Lower leg skin (tissue), 4 donors: ENCODE measurements around the gene ZNF106. TPM values are rescaled to one million over a fixed set of nuclear protein-coding genes. Genes with fewer than 3 reads are reported as not detected.

Experiments
- DNase-seq, 2 donors: peaks; one replicate each; pipeline ENCODE4 v3.0.0-alpha.2; 2019; ENCODE audit warnings: low spot score in 2 of 2
- H3K4me3 ChIP-seq: fragments of 200-600 bp; sonication (generic); 2 replicates; pipeline ENCODE4 v1.5.1; 2017; ENCODE audit warnings: mild to moderate bottlenecking, low read depth; ENCODE audit not compliant: poor library complexity, severe bottlenecking
- CTCF ChIP-seq, 3 donors: fragments of 450-650 bp; IDR thresholded peaks; one replicate each; pipeline ENCODE4 v1.5.1; 2016; ENCODE audit warnings: antibody characterized with exemption in 3 of 3, mild to moderate bottlenecking in 3 of 3, moderate library complexity in 2 of 3
- POLR2A ChIP-seq, 2 donors: fragments of 450-650 bp; IDR thresholded peaks; one replicate each; pipeline ENCODE4 v1.6.1; 2016 to 2017; ENCODE audit warnings: antibody characterized with exemption in 2 of 2, mild to moderate bottlenecking in 1 of 2, moderate library complexity in 1 of 2
- WGBS, 2 donors: methylation state at CpG; one replicate each; pipeline ENCODE4 v1.1.5; 2018; 5-methylcytosine and 5-hydroxymethylcytosine counted together
- intact Hi-C: fragments of 100-400 bp; cut with DNase I; formaldehyde crosslinking; loops from one replicate; pipeline ENCODE4 v1.15.0; 2023; ENCODE audit warnings: low total_unique reads
- total RNA-seq, 4 donors: library from RNA; depleted of rRNA; stranded (reverse); fragments of >200 nt; gene quantifications; one replicate each; pipeline ENCODE4 v1.1.0, GENCODE V29; 2016

The ZNF106 gene
- total RNA-seq, 4 donors from 2014 or later: 23.1 to 40.0 (median 31.1) TPM

- no peak overlapping the region for H3K4me3 ChIP-seq
- DNase-seq: no peak
- TF ChIP-seq CTCF (IDR thresholded peaks at IDR 0.05) (no peak), POLR2A (IDR thresholded peaks at IDR 0.05) (no peak)
- intact Hi-C loops: no loop called here
- WGBS, 2 donors: 97% methylated on average over 3 of the region's 3 CpGs
Measured at GRCh38 chr15:42453826-42454225, 37.1 kb downstream of the ZNF106 start.

GRCh38 chr15:42450425-42450790, 40.5 kb downstream of the ZNF106 start:
- WGBS, 2 donors: 96 to 99% methylated on average over 4 of the region's 4 CpGs

GRCh38 chr15:42449770-42450424, 41.0 kb downstream of the ZNF106 start:
- no peak for DNase-seq
- H3K4me3 ChIP-seq: no peak overlapping the region
- intact Hi-C loops: no loop called here
- 94 to 97% methylated on average over 13 of the region's 13 CpGs for WGBS, 2 donors
- TF ChIP-seq CTCF (IDR thresholded peaks at IDR 0.05) (no peak), POLR2A (IDR thresholded peaks at IDR 0.05) (no peak)

More at GRCh38 chr15:42450425-42450790, 40.5 kb downstream of the ZNF106 start:
- H3K4me3 ChIP-seq: no peak overlapping the region
- no peak for DNase-seq
- intact Hi-C loops: no loop called here
- TF ChIP-seq POLR2A (IDR thresholded peaks at IDR 0.05): no peak
- no peak for TF ChIP-seq CTCF (IDR thresholded peaks at IDR 0.05)

- intact Hi-C loops: no loop called here
- WGBS, 2 donors: 94 to 97% methylated on average over 6 of the region's 6 CpGs
Measured at GRCh38 chr15:42448281-42448680, 42.7 kb downstream of the ZNF106 start.

GRCh38 chr15:42447599-42447998, 43.3 kb downstream of the ZNF106 start:
- intact Hi-C loops: no loop called here
- no peak overlapping the region for H3K4me3 ChIP-seq
- no peak for DNase-seq
- no peak for TF ChIP-seq CTCF (IDR thresholded peaks at IDR 0.05)
- no peak for TF ChIP-seq POLR2A (IDR thresholded peaks at IDR 0.05)
- WGBS, 2 donors: 92 to 96% methylated on average over 2 of the region's 2 CpGs

More at GRCh38 chr15:42448281-42448680, 42.7 kb downstream of the ZNF106 start:
- TF ChIP-seq CTCF (IDR thresholded peaks at IDR 0.05) (no peak), POLR2A (IDR thresholded peaks at IDR 0.05) (no peak)
- no peak for DNase-seq
- no peak overlapping the region for H3K4me3 ChIP-seq

GRCh38 chr15:42445551-42445950, 45.4 kb downstream of the ZNF106 start:
- TF ChIP-seq POLR2A (IDR thresholded peaks at IDR 0.05) (no peak), CTCF (IDR thresholded peaks at IDR 0.05) (no peak)
- intact Hi-C loops: no loop called here
- H3K4me3 ChIP-seq: no peak overlapping the region
- DNase-seq: no peak
